Ovary (tissue), 3 donors: ENCODE measurements around the gene STAP2.

ENCODE experiments used
- EP300 ChIP-seq: sonication (generic); formaldehyde crosslinking; IDR thresholded peaks from one replicate; pipeline ENCODE4 v1.6.1; 2017; ENCODE audit warnings: antibody characterized with exemption
- POLR2A ChIP-seq: fragments of 450-650 bp; IDR thresholded peaks from one replicate; pipeline ENCODE4 v1.6.1; 2017; ENCODE audit warnings: antibody characterized with exemption, mild to moderate bottlenecking, moderate library complexity
- TF ChIP-seq, protein P1 (sequence below), 3 donors: fragments of 450-650 bp in 2 of 3; fragments of 200-600 bp in 1 of 3; IDR thresholded peaks; one replicate each; pipeline versions ENCODE4 v1.5.1 to v1.8.0; 2016 to 2022; ENCODE audit warnings: antibody characterized with exemption in 3 of 3, mild to moderate bottlenecking in 1 of 3
- donor health status: DM: no; HTN: no; CAD: no.

DNA sequence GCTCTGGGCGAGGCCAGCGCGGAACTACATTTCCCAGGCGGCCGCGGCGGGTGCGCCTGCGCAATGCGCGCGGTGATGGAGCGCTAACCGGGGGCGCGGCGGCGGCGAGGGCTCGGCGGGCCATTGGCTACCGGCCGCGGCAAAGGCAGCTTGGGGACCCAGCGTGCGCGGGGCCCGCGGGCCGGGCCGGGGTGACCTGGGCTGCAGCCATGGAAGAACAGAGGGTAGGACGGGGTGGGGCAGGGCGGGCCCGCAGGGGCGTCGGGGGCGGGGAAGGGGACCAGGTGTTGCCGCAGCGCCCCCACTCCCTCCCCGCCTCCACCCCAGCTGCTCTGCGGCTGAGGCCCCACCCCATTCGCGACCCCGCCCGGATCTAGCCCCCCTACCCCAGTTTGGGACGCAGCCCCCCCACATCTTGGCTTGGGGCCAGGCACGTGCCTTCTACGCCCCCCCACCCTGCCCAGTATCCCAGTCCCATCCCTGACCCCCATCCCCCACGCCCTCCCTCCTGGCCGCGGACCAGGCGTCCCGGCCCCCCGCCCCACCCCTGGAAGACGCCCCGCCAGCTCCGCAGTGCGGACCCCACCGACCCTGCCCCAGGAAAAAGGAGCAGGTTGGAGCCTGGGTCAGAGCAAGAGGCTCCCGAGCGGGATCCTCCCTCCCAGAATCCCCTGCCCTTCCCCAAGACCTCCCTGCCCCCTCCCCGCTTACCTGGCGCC is 33.9 kb downstream of the STAP2 start, which contains the start of gene FSD1:
- TF ChIP-seq, protein P1, sequence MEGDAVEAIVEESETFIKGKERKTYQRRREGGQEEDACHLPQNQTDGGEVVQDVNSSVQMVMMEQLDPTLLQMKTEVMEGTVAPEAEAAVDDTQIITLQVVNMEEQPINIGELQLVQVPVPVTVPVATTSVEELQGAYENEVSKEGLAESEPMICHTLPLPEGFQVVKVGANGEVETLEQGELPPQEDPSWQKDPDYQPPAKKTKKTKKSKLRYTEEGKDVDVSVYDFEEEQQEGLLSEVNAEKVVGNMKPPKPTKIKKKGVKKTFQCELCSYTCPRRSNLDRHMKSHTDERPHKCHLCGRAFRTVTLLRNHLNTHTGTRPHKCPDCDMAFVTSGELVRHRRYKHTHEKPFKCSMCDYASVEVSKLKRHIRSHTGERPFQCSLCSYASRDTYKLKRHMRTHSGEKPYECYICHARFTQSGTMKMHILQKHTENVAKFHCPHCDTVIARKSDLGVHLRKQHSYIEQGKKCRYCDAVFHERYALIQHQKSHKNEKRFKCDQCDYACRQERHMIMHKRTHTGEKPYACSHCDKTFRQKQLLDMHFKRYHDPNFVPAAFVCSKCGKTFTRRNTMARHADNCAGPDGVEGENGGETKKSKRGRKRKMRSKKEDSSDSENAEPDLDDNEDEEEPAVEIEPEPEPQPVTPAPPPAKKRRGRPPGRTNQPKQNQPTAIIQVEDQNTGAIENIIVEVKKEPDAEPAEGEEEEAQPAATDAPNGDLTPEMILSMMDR (IDR thresholded peaks at IDR 0.05): no peak
- TF ChIP-seq POLR2A (no peak), EP300 (no peak)
